HepG2 (cell line): Measurements from ENCODE around the gene BCL11B. TPM values are rescaled to one million over a fixed set of nuclear protein-coding genes. Genes with fewer than 3 reads are reported as not detected.

Source experiments
- ATAC-seq: fragments of 200-7000 bp; cut with Tn5 transposase; 3 replicates; pipeline ENCODE4 v1.9.1; 2020; ENCODE audit warnings: mild to moderate bottlenecking, moderate library complexity
- BruUV-seq: library from RNA; stranded (reverse); fragments of 400-500 nt; replicated peaks from 2 replicates; lab custom pipeline; 2021; lab: Mats Ljungman, UMichigan
- CTCF ChIA-PET: fragments of 300-600 bp; formaldehyde crosslinking; extraction: SDS; loops from one replicate; lab custom pipeline; 2021; ENCODE audit warnings: low total read pairs, inconsistent platforms, low intra/inter-chr PET ratio; lab: Yijun Ruan, JAX
- POLR2A ChIA-PET: fragments of 350-600 bp; sonication (Branson Sonifier 250); formaldehyde crosslinking; loops from one replicate; lab custom pipeline; 2020; ENCODE audit warnings: antibody characterized with exemption, inconsistent platforms; lab: Yijun Ruan, JAX
- DNase-seq: peaks from one replicate; pipeline ENCODE4 v3.0.0-alpha.2; 2015; ENCODE audit warnings: low spot score
- FAIRE-seq: peaks from 3 replicates; lab custom pipeline; 2011; peaks lifted over from hg19 to GRCh38; lab: Jason Lieb, UNC
- H2AFZ ChIP-seq: one replicate; pipeline ENCODE4 v1.6.1; 2011; ENCODE audit warnings: low read length, inconsistent platforms
- H3K27ac ChIP-seq: fragments of 300-600 bp; 3 replicates; pipeline ENCODE4 v1.8.0; 2011; ENCODE audit warnings: mixed run types, mild to moderate bottlenecking, mixed read lengths, low read length, inconsistent platforms; ENCODE audit not compliant: insufficient read depth; ENCODE audit errors: extremely low read length
- H3K27me3 ChIP-seq, 2 experiments: fragments of 200-600 bp in 1 of 2; 2 replicates in 1 of 2; 3 replicates in 1 of 2; pipeline versions ENCODE4 v1.6.0 to v1.8.0; 2011; ENCODE audit warnings: low read length in 2 of 2, mild to moderate bottlenecking in 2 of 2, moderate library complexity in 2 of 2, inconsistent platforms in 1 of 2; ENCODE audit not compliant: insufficient read depth in 2 of 2, control insufficient read depth in 1 of 2
- H3K36me3 ChIP-seq, 2 experiments: fragments of 200-600 bp in 1 of 2; replicated peaks in 1 of 2; 2 replicates in 1 of 2; 3 replicates in 1 of 2; pipeline versions ENCODE4 v1.5.1 to v1.8.0; 2011; ENCODE audit warnings: low read length in 2 of 2, inconsistent platforms in 1 of 2; ENCODE audit not compliant: insufficient read depth in 2 of 2, control insufficient read depth in 1 of 2
- H3K4me1 ChIP-seq: 2 replicates; pipeline ENCODE4 v1.5.1; 2012; ENCODE audit warnings: low read length, inconsistent platforms; ENCODE audit not compliant: insufficient read depth
- H3K4me2 ChIP-seq: 2 replicates; pipeline ENCODE4 v1.6.0; 2011; ENCODE audit warnings: low read depth, low read length, inconsistent platforms
- H3K4me3 ChIP-seq, 3 experiments: fragments of 200-600 bp in 1 of 3; sonication (generic), shearing (Covaris generic) in 1 of 3; replicated peaks in 1 of 3; 2 replicates each; pipeline ENCODE4 v1.5.1; 2011 to 2016; ENCODE audit warnings: low read length in 3 of 3, inconsistent platforms in 2 of 3, low read depth in 2 of 3, mild to moderate bottlenecking in 2 of 3, control low read depth in 1 of 3, mixed read lengths in 1 of 3; ENCODE audit not compliant: insufficient read depth in 1 of 3
- H3K79me2 ChIP-seq: one replicate; pipeline ENCODE4 v1.6.1; 2011; ENCODE audit warnings: low read length, inconsistent platforms; ENCODE audit not compliant: insufficient read depth
- H3K9ac ChIP-seq: 2 replicates; pipeline ENCODE4 v1.6.0; 2011; ENCODE audit warnings: mild to moderate bottlenecking, low read depth, low read length, inconsistent platforms; ENCODE audit not compliant: insufficient read depth
- H3K9me3 ChIP-seq: 2 replicates; pipeline ENCODE4 v1.5.1; 2012; ENCODE audit warnings: mild to moderate bottlenecking, low read length
- H4K20me1 ChIP-seq: 2 replicates; pipeline ENCODE4 v1.6.0; 2011; ENCODE audit warnings: inconsistent platforms, mild to moderate bottlenecking, low read length, moderate library complexity; ENCODE audit not compliant: insufficient read depth
- KDM1A ChIP-seq: IDR thresholded peaks from 2 replicates; pipeline ENCODE4 v1.6.1; 2016; ENCODE audit warnings: missing compliant biosample characterization
- MNT ChIP-seq: fragments of 450-650 bp; IDR thresholded peaks from 2 replicates; pipeline ENCODE4 v1.6.1; 2016
- PCBP1 ChIP-seq: fragments of 200-400 bp; formaldehyde crosslinking; IDR thresholded peaks from 2 replicates; pipeline ENCODE4 v1.6.1; 2017; ENCODE audit warnings: mild to moderate bottlenecking, low read depth, low read length, borderline replicate concordance
- SRSF9 ChIP-seq: fragments of 200-400 bp; formaldehyde crosslinking; IDR thresholded peaks from 2 replicates; pipeline ENCODE4 v1.6.1; 2018; ENCODE audit warnings: borderline replicate concordance, mild to moderate bottlenecking, low read depth, low read length; ENCODE audit not compliant: insufficient read depth, poor library complexity, severe bottlenecking
- ZMAT3 ChIP-seq: sonication (generic); formaldehyde crosslinking; conservative IDR thresholded peaks from 2 replicates; pipeline ENCODE4 v1.7.0; 2021; ENCODE audit warnings: missing genetic modification reagents
- ZNF589 ChIP-seq: sonication (generic); formaldehyde crosslinking; conservative IDR thresholded peaks from 2 replicates; pipeline ENCODE4 v1.8.0; 2022; ENCODE audit warnings: mild to moderate bottlenecking, moderate library complexity, missing genetic modification reagents
- ZNF724P ChIP-seq: sonication (generic); formaldehyde crosslinking; IDR thresholded peaks from 2 replicates; pipeline ENCODE4 v1.8.0; 2022; ENCODE audit warnings: missing genetic modification reagents, borderline replicate concordance
- WGBS: methylation state at CpG from one replicate; pipeline ENCODE4 v1.1.6; 2017; ENCODE audit warnings: low lambda C conversion rate; 5-methylcytosine and 5-hydroxymethylcytosine counted together
- in situ Hi-C: cut with HindIII; loops from 2 replicates; pipeline ENCODE4 v1.10.0; 2017; ENCODE audit warnings: low pct_unique_long_range_greater_than_20kb; ENCODE audit not compliant: extremely low pct_ligation_motif_present
- intact Hi-C: fragments of 100-400 bp; cut with micrococcal nuclease; formaldehyde crosslinking; loops from one replicate; pipeline ENCODE4 v1.10.0; 2022; ENCODE audit not compliant: unreplicated experiment
- polyA plus RNA-seq, 8 experiments: library from polyadenylated mRNA; depleted of rRNA in 3 of 8; stranded (reverse) in 7 of 8; unstranded in 1 of 8; fragments of >200 nt; fragmentation: Illumina TruSeq in 4 of 8; extraction: Trizol in 4 of 8; gene quantifications; 2 replicates each; pipeline versions ENCODE4 v1.2.1 to v1.2.3, GENCODE V29; 2011 to 2016; ENCODE audit warnings: low read depth in 4 of 8, missing spikeins in 1 of 8, mixed read lengths in 1 of 8; ENCODE audit not compliant: insufficient read depth in 1 of 8
- total RNA-seq, 5 experiments: library from RNA; depleted of rRNA; stranded (reverse); fragments of >200 nt; fragmentation: Illumina TruSeq; extraction: Trizol; gene quantifications; 2 replicates each; pipeline ENCODE4 v1.2.3, GENCODE V29; 2016; ENCODE audit warnings: low read depth in 1 of 5
- TF ChIP-seq, protein P1 (sequence below): sonication (generic); formaldehyde crosslinking; IDR thresholded peaks from 2 replicates; pipeline ENCODE4 v1.4.0; 2020; ENCODE audit warnings: missing genetic modification reagents
- TF ChIP-seq, protein P2 (sequence below), 2 experiments: fragments of 450-650 bp in 1 of 2; sonication (generic) in 1 of 2; formaldehyde crosslinking in 1 of 2; IDR thresholded peaks; 2 replicates each; pipeline versions ENCODE4 v1.6.1 to v1.8.0; 2016 to 2022; ENCODE audit warnings: antibody characterized with exemption in 1 of 2, mild to moderate bottlenecking in 1 of 2, missing genetic modification reagents in 1 of 2

The BCL11B gene
- total and polyA plus RNA-seq, 2 of the 13 experiments (the other 11 are each of a cell fraction or from before 2014, with no cell fraction given) = not detected

DNA sequence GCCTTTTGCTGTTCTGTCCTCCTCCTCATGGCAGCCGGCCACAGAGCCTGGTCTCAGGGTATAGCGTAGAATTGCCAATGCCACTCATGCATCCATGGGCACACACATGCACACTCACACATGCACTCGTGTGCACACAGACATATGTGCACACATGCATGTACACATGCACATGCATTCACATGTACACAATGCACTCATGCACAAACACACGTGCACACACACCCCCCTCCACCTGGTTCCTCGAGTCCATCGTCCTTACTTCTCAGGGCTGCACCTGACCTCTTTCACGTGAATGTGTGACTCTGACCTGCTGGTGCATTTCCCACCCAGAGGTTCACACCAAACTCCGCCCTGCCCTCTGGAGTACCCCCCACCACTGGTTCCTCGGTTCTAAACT is 60.6 kb downstream of the BCL11B start:
- BruUV-seq = no TSS peak
- H3K27ac ChIP-seq = no peak overlapping the region
- in situ Hi-C loops (no loop called here), intact Hi-C loops (no loop called here)
- H3K9ac ChIP-seq = no peak overlapping the region
- no peaks in the 10 kb centered on the region for H3K9me3 ChIP-seq
- no peaks in the 10 kb centered on the region for H3K79me2 ChIP-seq
- no peaks in the 10 kb centered on the region for H3K4me1 ChIP-seq
- no peak overlapping the region for H3K4me3 ChIP-seq
- no peak for DNase-seq
- no peak overlapping the region for H2AFZ ChIP-seq
- TF ChIP-seq ZNF724P (CRISPR knock-in tag) (no peak), KDM1A (no peak), SRSF9 (no peak), ZNF589 (no peak), PCBP1 (no peak), ZMAT3 (no peak), MNT (peak; percentile 97)
- TF ChIP-seq, protein P1, sequence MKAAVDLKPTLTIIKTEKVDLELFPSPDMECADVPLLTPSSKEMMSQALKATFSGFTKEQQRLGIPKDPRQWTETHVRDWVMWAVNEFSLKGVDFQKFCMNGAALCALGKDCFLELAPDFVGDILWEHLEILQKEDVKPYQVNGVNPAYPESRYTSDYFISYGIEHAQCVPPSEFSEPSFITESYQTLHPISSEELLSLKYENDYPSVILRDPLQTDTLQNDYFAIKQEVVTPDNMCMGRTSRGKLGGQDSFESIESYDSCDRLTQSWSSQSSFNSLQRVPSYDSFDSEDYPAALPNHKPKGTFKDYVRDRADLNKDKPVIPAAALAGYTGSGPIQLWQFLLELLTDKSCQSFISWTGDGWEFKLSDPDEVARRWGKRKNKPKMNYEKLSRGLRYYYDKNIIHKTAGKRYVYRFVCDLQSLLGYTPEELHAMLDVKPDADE (CRISPR knock-in tag) = no peak
- TF ChIP-seq, protein P2, sequence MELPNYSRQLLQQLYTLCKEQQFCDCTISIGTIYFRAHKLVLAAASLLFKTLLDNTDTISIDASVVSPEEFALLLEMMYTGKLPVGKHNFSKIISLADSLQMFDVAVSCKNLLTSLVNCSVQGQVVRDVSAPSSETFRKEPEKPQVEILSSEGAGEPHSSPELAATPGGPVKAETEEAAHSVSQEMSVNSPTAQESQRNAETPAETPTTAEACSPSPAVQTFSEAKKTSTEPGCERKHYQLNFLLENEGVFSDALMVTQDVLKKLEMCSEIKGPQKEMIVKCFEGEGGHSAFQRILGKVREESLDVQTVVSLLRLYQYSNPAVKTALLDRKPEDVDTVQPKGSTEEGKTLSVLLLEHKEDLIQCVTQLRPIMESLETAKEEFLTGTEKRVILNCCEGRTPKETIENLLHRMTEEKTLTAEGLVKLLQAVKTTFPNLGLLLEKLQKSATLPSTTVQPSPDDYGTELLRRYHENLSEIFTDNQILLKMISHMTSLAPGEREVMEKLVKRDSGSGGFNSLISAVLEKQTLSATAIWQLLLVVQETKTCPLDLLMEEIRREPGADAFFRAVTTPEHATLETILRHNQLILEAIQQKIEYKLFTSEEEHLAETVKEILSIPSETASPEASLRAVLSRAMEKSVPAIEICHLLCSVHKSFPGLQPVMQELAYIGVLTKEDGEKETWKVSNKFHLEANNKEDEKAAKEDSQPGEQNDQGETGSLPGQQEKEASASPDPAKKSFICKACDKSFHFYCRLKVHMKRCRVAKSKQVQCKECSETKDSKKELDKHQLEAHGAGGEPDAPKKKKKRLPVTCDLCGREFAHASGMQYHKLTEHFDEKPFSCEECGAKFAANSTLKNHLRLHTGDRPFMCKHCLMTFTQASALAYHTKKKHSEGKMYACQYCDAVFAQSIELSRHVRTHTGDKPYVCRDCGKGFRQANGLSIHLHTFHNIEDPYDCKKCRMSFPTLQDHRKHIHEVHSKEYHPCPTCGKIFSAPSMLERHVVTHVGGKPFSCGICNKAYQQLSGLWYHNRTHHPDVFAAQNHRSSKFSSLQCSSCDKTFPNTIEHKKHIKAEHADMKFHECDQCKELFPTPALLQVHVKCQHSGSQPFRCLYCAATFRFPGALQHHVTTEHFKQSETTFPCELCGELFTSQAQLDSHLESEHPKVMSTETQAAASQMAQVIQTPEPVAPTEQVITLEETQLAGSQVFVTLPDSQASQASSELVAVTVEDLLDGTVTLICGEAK (IDR thresholded peaks at IDR 0.05) = no peak
- TF ChIP-seq, protein P2 (CRISPR knock-in tag; IDR thresholded peaks at IDR 0.05) = no peak
- no peak for ATAC-seq
- H4K20me1 ChIP-seq = no peaks in the 10 kb centered on the region
- WGBS = 13% methylated on average over 9 of the region's 9 CpGs
- ChIA-PET POLR2A (no interaction called here), CTCF (no interaction called here)
- no peak for FAIRE-seq
- peaks cover 4 to 47% of the 10 kb centered on the region in 2 experiments for H3K27me3 ChIP-seq
- no peaks in the 10 kb centered on the region for H3K36me3 ChIP-seq
- no peak overlapping the region for H3K4me2 ChIP-seq
